HG03060 (cell line): ENCODE data around the gene ITCH.
"Not testable (repeated sequence)": the region's sequence is repeated elsewhere in the genome, so short reads cannot be mapped to it uniquely, and the experiment has no call there.

Experiments used
- ATAC-seq: cut with Tn5 transposase; IDR thresholded peaks from one replicate; pipeline ENCODE4 v1.9.1; 2021; ENCODE audit warnings: low read depth, moderate number of reproducible peaks; ENCODE audit not compliant: unreplicated experiment

The ITCH gene

GRCh38 chr20:34363062-34363464 lies at the start of gene ITCH:
Gene ITCH, plus strand, starts transcription at chr20:34363273. Its CDS starts 30,539 bp downstream, at chr20:34393812.
- peak; percentile 86 for ATAC-seq

DNA sequence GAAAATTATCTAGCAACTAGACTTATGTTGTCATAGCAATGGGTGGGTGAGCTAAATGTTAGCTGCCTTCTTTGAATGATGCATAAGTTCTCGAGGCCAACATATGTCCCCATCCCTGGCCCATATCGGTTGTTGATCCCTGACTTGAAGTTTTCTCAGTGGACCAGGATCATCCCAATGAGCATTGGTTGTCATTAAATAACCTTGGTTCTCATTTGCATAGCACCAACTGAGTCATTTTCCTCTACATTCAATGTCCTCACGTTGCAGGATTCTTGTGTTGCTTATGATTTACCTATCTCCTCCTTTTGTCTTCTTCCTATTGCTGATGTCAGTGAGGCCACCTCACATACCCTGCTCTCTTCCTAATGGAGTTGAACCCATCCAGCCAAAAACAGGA lies 47.8 kb upstream of the ITCH start:
- no peak for ATAC-seq

DNA sequence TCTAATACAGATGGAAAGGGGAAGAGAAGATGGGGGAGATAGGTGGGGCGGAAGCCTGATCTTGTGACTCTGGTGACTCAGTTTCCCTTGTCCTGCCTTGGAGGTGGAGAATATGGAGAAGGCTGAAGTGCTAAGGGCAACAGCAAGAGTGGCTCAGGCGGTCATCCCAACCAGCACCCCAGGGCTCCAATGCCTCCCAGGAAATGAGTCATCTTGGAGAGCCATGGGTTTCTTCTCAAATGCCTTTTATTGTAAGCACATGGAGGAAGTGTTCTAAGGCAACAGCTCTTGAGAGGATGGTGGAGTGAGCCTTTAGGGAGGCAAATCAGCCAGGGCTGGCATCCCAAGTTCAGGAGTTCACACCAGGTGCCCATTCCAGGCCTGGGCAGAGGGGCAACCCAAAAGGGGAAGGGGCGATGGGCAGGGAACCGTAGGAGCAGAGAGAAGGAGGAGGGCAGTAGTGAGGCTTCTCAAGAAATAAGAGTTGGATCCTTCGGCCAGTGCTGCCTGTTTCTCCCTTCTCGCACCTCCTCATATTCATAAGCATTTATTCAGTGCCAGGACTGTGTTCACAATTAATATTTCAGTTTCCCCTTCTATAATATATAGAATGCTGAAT lies 46.8 kb upstream of the ITCH start:
- ATAC-seq = no peak

GRCh38 chr20:34318609-34319443 lies 44.2 kb upstream of the ITCH start:
- no peak for ATAC-seq

DNA sequence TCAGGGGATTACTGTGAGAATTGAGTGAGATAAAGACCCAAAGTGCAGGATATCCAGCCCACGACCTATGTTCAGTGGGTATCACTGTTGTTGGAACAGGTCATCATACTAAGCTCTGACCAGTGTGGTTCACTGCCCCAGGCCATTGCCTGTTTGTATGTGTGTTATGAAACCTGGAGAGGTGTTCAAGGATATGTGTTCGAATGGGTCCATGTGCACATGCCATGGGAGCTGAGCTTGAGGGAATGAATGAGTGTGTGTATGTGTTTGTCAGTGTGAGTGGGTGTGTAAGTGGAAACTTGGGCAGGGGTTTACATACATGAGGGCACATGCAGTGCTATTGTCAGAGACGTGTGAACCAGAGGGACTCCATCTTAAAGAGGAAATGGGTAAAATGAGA lies 42.2 kb upstream of the ITCH start:
- ATAC-seq = no peak

DNA sequence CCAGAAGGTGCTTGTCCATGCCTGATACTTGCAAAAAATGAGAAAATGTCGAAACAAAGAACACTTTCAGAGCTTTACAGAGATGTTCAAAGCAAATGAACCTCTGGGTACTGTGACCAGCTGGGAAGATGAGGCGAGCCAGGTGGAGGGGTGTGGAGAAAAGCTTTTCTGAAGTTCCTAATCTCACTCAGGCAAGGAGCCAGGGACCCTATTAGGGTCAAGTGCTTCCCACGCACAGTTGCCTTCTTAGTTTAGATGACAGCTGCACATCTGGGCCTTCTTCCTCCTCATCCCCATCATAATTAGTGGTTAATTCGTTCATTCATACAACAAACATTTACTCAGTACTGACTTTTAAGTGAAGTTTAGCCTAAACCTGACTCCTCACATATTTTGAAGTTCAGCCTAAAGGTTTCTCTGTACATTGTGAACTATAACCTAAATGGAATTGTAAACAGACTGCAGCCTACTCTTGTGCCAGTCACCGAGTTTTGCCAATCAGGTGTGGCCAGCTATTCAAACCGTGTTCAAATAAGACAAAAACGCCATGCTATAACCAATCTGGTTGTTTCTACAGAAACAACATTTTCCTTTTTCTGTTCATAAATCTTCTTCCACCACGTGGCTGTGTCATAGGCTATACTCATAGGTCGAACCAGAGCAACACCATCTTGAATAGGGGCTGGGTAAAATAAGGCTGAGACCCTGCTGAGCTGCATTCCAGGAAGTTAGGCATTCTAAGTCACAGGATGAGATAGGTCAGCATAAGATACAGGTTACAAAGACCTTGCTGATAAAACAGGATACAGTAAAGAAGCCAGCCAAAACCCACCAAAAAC lies 40.6 kb upstream of the ITCH start:
- no peak for ATAC-seq

DNA sequence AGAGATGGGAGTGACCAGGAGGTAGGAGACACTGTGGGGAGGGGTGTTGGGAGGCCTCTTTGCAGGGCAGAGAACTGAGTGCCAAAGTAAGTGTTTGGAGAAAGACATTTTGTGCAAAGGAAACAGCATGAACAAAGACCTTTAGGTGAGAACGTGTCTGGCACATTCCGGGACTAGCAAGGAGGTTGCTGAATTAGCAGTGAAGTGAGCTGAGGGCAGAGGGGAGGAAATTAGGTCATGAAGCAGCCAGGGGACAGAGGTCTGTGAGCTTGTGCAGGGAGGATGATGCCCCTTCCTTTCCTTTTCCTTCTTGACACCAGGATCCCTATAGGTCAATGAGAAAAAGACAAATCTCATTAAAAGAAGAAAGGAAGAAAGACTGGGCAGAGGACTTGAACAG lies 38.5 kb upstream of the ITCH start:
- ATAC-seq = no peak

DNA sequence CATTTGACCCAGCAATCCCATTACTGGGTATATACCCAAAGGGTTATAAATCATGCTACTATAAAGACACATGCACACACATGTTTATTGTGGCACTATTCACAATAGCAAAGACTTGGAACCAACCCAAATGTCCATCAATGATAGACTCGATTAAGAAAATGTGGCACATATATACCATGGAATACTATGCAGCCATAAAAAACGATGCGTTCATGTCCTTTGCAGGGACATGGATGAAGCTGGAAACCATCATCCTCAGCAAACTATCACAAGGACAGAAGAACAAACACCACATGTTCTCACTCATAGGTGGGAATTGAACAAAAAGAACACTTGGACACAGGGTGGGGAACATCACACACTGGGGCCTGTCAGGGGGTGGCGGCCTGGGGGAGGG lies 34.9 kb upstream of the ITCH start:
- ATAC-seq = not testable (repeated sequence)

- no peak for ATAC-seq
Measured at GRCh38 chr20:34328928-34329677, 34.0 kb upstream of the ITCH start.

- not testable (repeated sequence) for ATAC-seq
Measured at GRCh38 chr20:34330861-34331544, 32.1 kb upstream of the ITCH start.

- no peak for ATAC-seq
Measured at GRCh38 chr20:34331838-34332237, 31.2 kb upstream of the ITCH start.

DNA sequence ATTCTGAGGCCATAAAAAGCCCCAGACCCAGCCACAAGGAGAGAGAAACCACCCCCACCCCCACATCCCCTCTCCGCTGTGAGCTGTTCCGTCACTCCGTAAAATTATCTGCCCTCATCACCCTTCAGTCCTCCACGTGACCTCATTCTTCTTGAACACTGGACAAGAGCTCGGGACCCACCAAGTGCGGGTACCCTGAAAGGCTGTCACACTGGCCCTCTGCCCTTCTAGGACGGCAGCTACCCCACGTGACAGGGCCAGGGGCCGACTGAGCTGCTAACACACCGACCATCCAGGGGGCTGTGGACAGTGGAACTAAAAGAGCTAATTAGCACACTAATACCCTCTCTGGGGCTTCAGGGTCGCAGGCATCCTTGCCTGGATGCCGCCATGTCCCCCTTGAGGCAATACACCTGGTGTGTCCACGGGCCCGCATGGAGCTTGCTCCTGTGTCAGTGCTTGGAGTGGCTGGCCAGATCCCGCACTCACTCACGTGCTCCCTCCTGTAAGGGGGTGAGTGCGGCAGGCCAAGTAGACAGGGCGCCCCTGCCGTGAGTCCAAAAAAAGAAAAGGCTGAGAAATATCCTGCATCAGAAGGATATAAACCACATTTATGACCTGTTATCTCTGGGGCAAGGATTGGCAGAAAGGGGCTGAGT lies 30.7 kb upstream of the ITCH start:
- ATAC-seq = no peak

- no peak for ATAC-seq
Measured at GRCh38 chr20:34333786-34334185, 29.3 kb upstream of the ITCH start.

DNA sequence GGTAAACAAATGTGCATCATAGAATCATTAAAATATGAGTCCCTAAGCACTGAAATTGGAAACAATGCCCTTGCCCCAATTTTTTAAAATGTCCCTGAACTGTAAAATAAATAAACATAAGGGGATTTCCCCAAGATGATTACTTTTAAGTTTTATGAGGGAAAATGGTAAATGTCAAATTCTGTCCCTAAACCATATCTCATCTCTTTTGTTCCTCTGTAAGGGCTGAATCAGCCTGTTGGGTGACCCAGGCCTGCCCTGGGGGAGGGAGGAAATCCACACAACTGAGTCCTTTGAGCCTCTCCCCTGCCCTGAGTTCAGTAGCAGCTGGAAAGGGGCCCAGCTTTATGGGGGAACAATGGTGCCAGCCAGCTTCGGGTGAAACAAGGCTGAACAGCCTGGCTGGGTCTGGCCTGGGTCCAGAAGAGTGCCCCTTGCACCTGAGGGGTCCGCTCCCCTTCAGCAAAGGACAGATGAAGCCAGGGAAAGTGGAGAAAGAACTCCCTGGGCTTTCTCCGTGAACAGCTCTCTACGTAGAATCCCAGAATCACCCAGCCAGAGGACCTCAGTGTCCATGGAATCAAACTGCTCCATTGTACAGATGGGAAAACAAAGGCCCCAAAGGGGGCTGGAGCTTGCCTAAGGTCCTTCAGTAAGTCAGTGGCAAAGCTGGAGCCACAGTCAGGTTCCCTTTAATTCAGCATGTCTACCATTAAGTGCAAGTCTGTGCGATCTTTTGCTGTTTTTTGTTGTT lies 28.2 kb upstream of the ITCH start:
- no peak for ATAC-seq

- no peak for ATAC-seq
Measured at GRCh38 chr20:34337544-34337943, 25.5 kb upstream of the ITCH start.

GRCh38 chr20:34337982-34338726 lies 24.9 kb upstream of the ITCH start:
- no peak for ATAC-seq

- not testable (repeated sequence) for ATAC-seq
Measured at GRCh38 chr20:34340726-34341125, 22.3 kb upstream of the ITCH start.

- ATAC-seq = not testable (repeated sequence)
Measured at GRCh38 chr20:34341199-34341598, 21.9 kb upstream of the ITCH start.
